Ovary (tissue), 9 donors: ENCODE measurements around the gene SLC37A4. TPM values are rescaled to one million over a fixed set of nuclear protein-coding genes. Genes with fewer than 3 reads are reported as not detected.

Experiments used
- DNase-seq, 5 donors: peaks; one replicate each; pipeline ENCODE4 v3.0.0-alpha.2; 2019 to 2020
- H3K27ac ChIP-seq, 2 donors: fragments of 200-600 bp; one replicate each; pipeline versions ENCODE4 v1.5.1 to v1.8.0; 2019 to 2022
- H3K27me3 ChIP-seq: fragments of 200-600 bp; one replicate; pipeline ENCODE4 v1.8.0; 2022
- H3K36me3 ChIP-seq: fragments of 200-600 bp; sonication (generic); one replicate; pipeline ENCODE4 v1.5.1; 2019
- H3K4me1 ChIP-seq: one replicate; pipeline ENCODE4 v1.8.1; 2013; ENCODE audit warnings: mild to moderate bottlenecking, moderate library complexity; ENCODE audit not compliant: insufficient read depth
- H3K4me3 ChIP-seq: fragments of 200-600 bp; sonication (generic); one replicate; pipeline ENCODE4 v1.5.1; 2017
- H3K9me3 ChIP-seq, 2 donors: fragments of 200-600 bp in 1 of 2; sonication (generic) in 1 of 2; one replicate each; pipeline versions ENCODE4 v1.5.1 to v1.8.1; 2013 to 2019; ENCODE audit warnings: mild to moderate bottlenecking in 1 of 2, moderate library complexity in 1 of 2
- EP300 ChIP-seq: sonication (generic); formaldehyde crosslinking; IDR thresholded peaks from one replicate; pipeline ENCODE4 v1.6.1; 2017; ENCODE audit warnings: antibody characterized with exemption
- POLR2A ChIP-seq: fragments of 450-650 bp; IDR thresholded peaks from one replicate; pipeline ENCODE4 v1.6.1; 2017; ENCODE audit warnings: antibody characterized with exemption, mild to moderate bottlenecking, moderate library complexity
- WGBS, 3 donors: extraction: QIAGEN DNeasy Blood & Tissue Kit in 1 of 3; methylation state at CpG; one replicate each; pipeline versions ENCODE4 v1.1.5 to v1.1.7; 2013 to 2017; 5-methylcytosine and 5-hydroxymethylcytosine counted together
- intact Hi-C, 4 donors: fragments of 100-400 bp; cut with DNase I; formaldehyde crosslinking; loops; one replicate each; pipeline versions ENCODE4 v1.11.0 to v1.15.1; 2022 to 2023
- polyA plus RNA-seq, 2 donors: library from polyadenylated mRNA; stranded (reverse); fragments of 200-250 nt in 1 of 2; fragments of 350-450 nt in 1 of 2; fragmentation: Illumina TruSeq in 1 of 2; extraction: RNeasy Lipid Tissue Mini Kit (QIAGEN cat#74804) in 1 of 2; gene quantifications; one replicate each; pipeline ENCODE4 v1.2.3, GENCODE V29; 2013 to 2014
- total RNA-seq, 7 donors: library from RNA; depleted of rRNA in 2 of 7; stranded (reverse); fragments of >200 nt in 2 of 7; fragmentation: NEBNext Ultra II Directional in 3 of 7; extraction: Animal tissue kit (Norgen Biotek cat#: 25700) in 3 of 7; gene quantifications; one replicate each; pipeline versions ENCODE4 v1.1.0 to v1.2.4, GENCODE V29; 2016 to 2023
- TF ChIP-seq, protein P1 (sequence below), 3 donors: fragments of 450-650 bp in 2 of 3; fragments of 200-600 bp in 1 of 3; IDR thresholded peaks; one replicate each; pipeline versions ENCODE4 v1.5.1 to v1.8.0; 2016 to 2022; ENCODE audit warnings: antibody characterized with exemption in 3 of 3, mild to moderate bottlenecking in 1 of 3
- donor health status: DM: no; HTN: no; CAD: no; lungs with moderate emphysema.
- donor health status: DM: no; HTN: no; CAD: no.
- donor health status: Bipolar disorder and iron deficiency.
- donor health status: DM: yes; HTN: yes; CAD: no.
- donor health status: DM: no; HTN: no; CAD: no.
- donor health status: DM: yes; HTN: yes; CAD: no.

Gene SLC37A4
- total and polyA plus RNA-seq, 9 donors, result 10.5 to 38.1 (median 13.2) TPM

DNA sequence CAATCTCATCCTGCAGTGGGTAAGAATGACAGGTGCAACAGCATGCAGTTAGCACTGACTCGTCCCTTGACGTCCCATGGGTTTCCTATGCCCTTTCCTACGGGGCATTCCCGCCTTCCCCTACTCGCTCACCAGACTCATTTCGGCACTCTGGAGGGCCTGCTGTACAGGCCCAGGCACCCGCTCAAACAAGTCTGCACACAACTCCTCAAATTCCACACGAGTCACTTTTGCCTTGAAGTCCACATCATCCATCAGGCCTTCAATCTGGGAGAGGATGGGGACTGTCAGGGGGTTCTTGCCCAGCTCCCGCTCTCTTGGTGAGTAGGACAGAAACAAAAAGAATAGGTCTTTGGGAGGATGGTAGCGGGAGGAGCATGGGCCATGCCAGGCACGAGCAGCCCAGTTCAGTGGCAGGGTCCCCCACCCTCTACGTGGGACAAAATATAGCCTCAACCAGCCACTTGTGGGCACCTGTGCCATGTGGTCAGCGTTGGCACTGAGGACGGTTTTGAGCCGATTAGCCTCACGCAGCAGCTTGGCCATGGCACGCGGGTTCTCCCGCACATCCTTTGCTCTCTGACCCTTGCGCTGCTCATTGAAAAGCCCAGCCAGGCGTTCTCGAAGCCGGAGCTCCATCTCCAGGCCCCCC, 21.6 kb upstream of the SLC37A4 start:
- Histone ChIP-seq H3K36me3 (no peaks in the 10 kb centered on the region), H3K27me3 (no peaks in the 10 kb centered on the region), H3K4me3 (no peak overlapping the region), H3K27ac (no peak overlapping the region), H3K4me1 (peaks cover 4% of the 10 kb centered on the region), H3K9me3 (no peaks in the 10 kb centered on the region)
- WGBS, 3 donors, result 91 to 95% (median 92%) methylated on average over 23 of the region's 23 CpGs
- no peak for DNase-seq
- TF ChIP-seq EP300 (no peak), POLR2A (no peak)
- TF ChIP-seq, protein P1, sequence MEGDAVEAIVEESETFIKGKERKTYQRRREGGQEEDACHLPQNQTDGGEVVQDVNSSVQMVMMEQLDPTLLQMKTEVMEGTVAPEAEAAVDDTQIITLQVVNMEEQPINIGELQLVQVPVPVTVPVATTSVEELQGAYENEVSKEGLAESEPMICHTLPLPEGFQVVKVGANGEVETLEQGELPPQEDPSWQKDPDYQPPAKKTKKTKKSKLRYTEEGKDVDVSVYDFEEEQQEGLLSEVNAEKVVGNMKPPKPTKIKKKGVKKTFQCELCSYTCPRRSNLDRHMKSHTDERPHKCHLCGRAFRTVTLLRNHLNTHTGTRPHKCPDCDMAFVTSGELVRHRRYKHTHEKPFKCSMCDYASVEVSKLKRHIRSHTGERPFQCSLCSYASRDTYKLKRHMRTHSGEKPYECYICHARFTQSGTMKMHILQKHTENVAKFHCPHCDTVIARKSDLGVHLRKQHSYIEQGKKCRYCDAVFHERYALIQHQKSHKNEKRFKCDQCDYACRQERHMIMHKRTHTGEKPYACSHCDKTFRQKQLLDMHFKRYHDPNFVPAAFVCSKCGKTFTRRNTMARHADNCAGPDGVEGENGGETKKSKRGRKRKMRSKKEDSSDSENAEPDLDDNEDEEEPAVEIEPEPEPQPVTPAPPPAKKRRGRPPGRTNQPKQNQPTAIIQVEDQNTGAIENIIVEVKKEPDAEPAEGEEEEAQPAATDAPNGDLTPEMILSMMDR (IDR thresholded peaks at IDR 0.05), result no peak
- intact Hi-C loops, result no loop called here

GRCh38 chr11:119051440-119052162, 20.9 kb upstream of the SLC37A4 start:
- 80 to 83% (median 82%) methylated on average over 17 of the region's 17 CpGs for WGBS, 3 donors
- no peaks in the 10 kb centered on the region for H3K36me3 ChIP-seq
- no peaks in the 10 kb centered on the region for H3K9me3 ChIP-seq

DNA sequence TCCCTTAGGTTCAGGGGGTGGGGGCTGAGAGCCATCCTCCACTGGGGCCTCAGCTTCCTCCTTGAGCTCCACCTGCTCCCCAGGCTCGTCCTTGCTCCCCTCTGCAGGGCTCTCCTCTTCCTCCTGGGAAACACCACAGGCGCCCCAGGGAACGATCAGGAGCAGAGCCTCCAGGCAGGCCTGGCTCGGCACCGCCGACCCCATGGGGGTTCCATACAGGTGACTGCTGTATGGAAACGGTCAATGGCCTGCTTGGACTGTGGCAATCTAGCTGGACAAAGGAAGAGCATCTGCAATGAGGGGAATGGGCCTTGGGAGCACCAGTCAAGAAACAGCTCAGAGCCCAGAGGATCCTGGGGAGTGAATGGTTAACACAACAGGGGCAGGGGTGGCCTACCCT, 18.4 kb upstream of the SLC37A4 start:
- H3K36me3 ChIP-seq, result no peaks in the 10 kb centered on the region
- no peak for DNase-seq
- intact Hi-C loops, result no loop called here

More at GRCh38 chr11:119051440-119052162, 20.9 kb upstream of the SLC37A4 start:
- no peak for DNase-seq
- TF ChIP-seq POLR2A (no peak), EP300 (no peak)
- TF ChIP-seq, protein P1 (IDR thresholded peaks at IDR 0.05), result no peak
- Histone ChIP-seq H3K4me1 (peaks cover 4% of the 10 kb centered on the region), H3K27ac (no peak overlapping the region), H3K27me3 (no peaks in the 10 kb centered on the region), H3K4me3 (no peak overlapping the region)
- intact Hi-C loops, result no loop called here

GRCh38 chr11:119048644-119049043, 18.0 kb upstream of the SLC37A4 start:
- no peak overlapping the region for H3K27ac ChIP-seq
- H3K4me3 ChIP-seq, result no peak overlapping the region
- H3K9me3 ChIP-seq, result no peaks in the 10 kb centered on the region
- no peak for DNase-seq
- no peaks in the 10 kb centered on the region for H3K36me3 ChIP-seq
- intact Hi-C loops, result no loop called here
- TF ChIP-seq EP300, result no peak
- no peak for TF ChIP-seq POLR2A
- TF ChIP-seq, protein P1 (IDR thresholded peaks at IDR 0.05), result no peak
- no peaks in the 10 kb centered on the region for H3K4me1 ChIP-seq
- WGBS, 3 donors, result 91 to 92% (median 92%) methylated on average over 9 of the region's 9 CpGs
- no peaks in the 10 kb centered on the region for H3K27me3 ChIP-seq

More for the DNA sequence above, 18.4 kb upstream of the SLC37A4 start:
- Histone ChIP-seq H3K4me3 (no peak overlapping the region), H3K27me3 (no peaks in the 10 kb centered on the region), H3K27ac (no peak overlapping the region), H3K4me1 (no peaks in the 10 kb centered on the region), H3K9me3 (no peaks in the 10 kb centered on the region)
- 90% methylated on average over 7 of the region's 7 CpGs for WGBS, 3 donors
- no peak for TF ChIP-seq EP300
- TF ChIP-seq POLR2A, result no peak
- TF ChIP-seq, protein P1 (IDR thresholded peaks at IDR 0.05), result no peak
